HCT116 (cell line): Measurements from ENCODE around the gene RWDD1. TPM values are rescaled to one million over a fixed set of nuclear protein-coding genes. Genes with fewer than 3 reads are reported as not detected.

ENCODE experiments used
- ATAC-seq: fragments of 200-7000 bp; cut with Tn5 transposase; 2 replicates; pipeline ENCODE4 v1.9.1; 2020; ENCODE audit warnings: mild to moderate bottlenecking, moderate library complexity
- BruUV-seq: library from RNA; stranded (reverse); fragments of 400-500 nt; replicated peaks from 2 replicates; lab custom pipeline; 2021; lab: Mats Ljungman, UMichigan
- CTCF ChIA-PET: fragments of 300-600 bp; sonication (Branson Sonifier 250); formaldehyde crosslinking; loops from one replicate; lab custom pipeline; 2021; ENCODE audit warnings: antibody characterized with exemption; lab: Charles Lee
- POLR2A ChIA-PET: fragments of 300-600, 350-600 bp; sonication (Branson Sonifier 250); formaldehyde crosslinking; loops from one replicate; lab custom pipeline; 2021; ENCODE audit warnings: antibody characterized with exemption; lab: Charles Lee
- RAD21 ChIA-PET, 2 experiments: fragments of 300-600 bp; sonication (Branson Sonifier 250); formaldehyde crosslinking; loops; one replicate each; lab custom pipeline; 2023; ENCODE audit warnings: low total read pairs in 2 of 2; ENCODE audit not compliant: uncharacterized antibody in 2 of 2, unreplicated experiment in 2 of 2, low non-redundant PET in 1 of 2; lab: Charles Lee
- DNase-seq: peaks from one replicate; pipeline ENCODE4 v3.0.0-alpha.2; 2010; ENCODE audit warnings: low read depth, low spot score
- H2AFZ ChIP-seq: fragments of 200-600 bp; shearing (Covaris generic), sonication (generic); 2 replicates; pipeline ENCODE4 v1.6.1; 2017; ENCODE audit warnings: low read depth, mixed run types, mixed read lengths, antibody characterized with exemption, low read length; ENCODE audit not compliant: poor library complexity, severe bottlenecking
- H3K27ac ChIP-seq: 2 replicates; pipeline ENCODE4 v1.5.1; 2012; ENCODE audit warnings: low read depth, low read length
- H3K27me3 ChIP-seq: fragments of 200-600 bp; sonication (generic); 2 replicates; pipeline ENCODE4 v1.6.1; 2016; ENCODE audit warnings: mixed run types, low read length, mixed read lengths; ENCODE audit not compliant: insufficient read depth
- H3K36me3 ChIP-seq, 2 experiments: fragments of 200-500 bp in 1 of 2; fragments of 200-600 bp in 1 of 2; sonication (Bioruptor generic) in 1 of 2; sonication (generic) in 1 of 2; 2 replicates each; pipeline versions ENCODE4 v1.5.1 to v1.6.1; 2014 to 2016; ENCODE audit warnings: low read length in 2 of 2, inconsistent platforms in 1 of 2, mixed read lengths in 1 of 2, mixed run types in 1 of 2; ENCODE audit not compliant: insufficient read depth in 2 of 2, control insufficient read depth in 1 of 2
- H3K4me1 ChIP-seq, 2 experiments: fragments of 200-600 bp in 1 of 2; sonication (generic) in 1 of 2; 2 replicates each; pipeline versions ENCODE4 v1.5.1 to v1.6.1; 2012 to 2017; ENCODE audit warnings: low read length in 2 of 2, inconsistent platforms in 1 of 2, mild to moderate bottlenecking in 1 of 2, mixed read lengths in 1 of 2, mixed run types in 1 of 2, moderate library complexity in 1 of 2; ENCODE audit not compliant: insufficient read depth in 2 of 2, control insufficient read depth in 1 of 2
- H3K4me2 ChIP-seq: fragments of 200-600 bp; sonication (generic); 2 replicates; pipeline ENCODE4 v1.6.1; 2017; ENCODE audit warnings: mixed run types, low read length, mixed read lengths
- H3K4me3 ChIP-seq, 2 experiments: fragments of 200-600 bp in 1 of 2; sonication (generic) in 1 of 2; replicated peaks in 1 of 2; 2 replicates each; pipeline ENCODE4 v1.5.1; 2011 to 2016; ENCODE audit warnings: low read length in 2 of 2, control low read depth in 1 of 2, low read depth in 1 of 2, mild to moderate bottlenecking in 1 of 2, mixed read lengths in 1 of 2, mixed run types in 1 of 2
- H3K79me2 ChIP-seq: fragments of 200-600 bp; sonication (generic); 2 replicates; pipeline ENCODE4 v1.6.1; 2017; ENCODE audit warnings: mild to moderate bottlenecking, mixed run types, low read length, moderate library complexity, mixed read lengths; ENCODE audit not compliant: insufficient read depth
- H3K9ac ChIP-seq: fragments of 200-600 bp; sonication (generic); 2 replicates; pipeline ENCODE4 v1.6.1; 2016; ENCODE audit warnings: low read length, mixed read lengths
- H3K9me2 ChIP-seq: fragments of 200-600 bp; sonication (generic), shearing (Covaris generic); 2 replicates; pipeline ENCODE4 v1.6.1; 2017; ENCODE audit warnings: mixed run types, mild to moderate bottlenecking, moderate library complexity; ENCODE audit not compliant: insufficient read depth
- H3K9me3 ChIP-seq, 2 experiments: fragments of 200-500 bp in 1 of 2; fragments of 200-600 bp in 1 of 2; sonication (Bioruptor generic) in 1 of 2; sonication (generic) in 1 of 2; 2 replicates each; pipeline ENCODE4 v1.6.1; 2014 to 2017; ENCODE audit warnings: low read length in 2 of 2, mixed read lengths in 2 of 2, inconsistent platforms in 1 of 2, low read depth in 1 of 2, mild to moderate bottlenecking in 1 of 2, mixed run types in 1 of 2, moderate library complexity in 1 of 2; ENCODE audit not compliant: control insufficient read depth in 1 of 2, insufficient read depth in 1 of 2
- H4K20me1 ChIP-seq: fragments of 200-600 bp; sonication (generic), shearing (Covaris generic); 2 replicates; pipeline ENCODE4 v1.6.1; 2017; ENCODE audit warnings: mixed run types, mild to moderate bottlenecking, moderate library complexity; ENCODE audit not compliant: insufficient read depth
- FOSL1 ChIP-seq: IDR thresholded peaks from 2 replicates; pipeline ENCODE4 v1.6.1; 2012; ENCODE audit warnings: low read depth
- intact Hi-C: fragments of 100-400 bp; cut with micrococcal nuclease; formaldehyde crosslinking; loops from 2 replicates; pipeline ENCODE4 v1.10.0; 2022
- total RNA-seq: library from RNA; stranded (reverse); gene quantifications from one replicate; pipeline ENCODE4 v1.2.1, GENCODE V29; 2021; ENCODE audit not compliant: unreplicated experiment
- TF ChIP-seq, protein P1 (sequence below): IDR thresholded peaks from 2 replicates; pipeline ENCODE4 v1.6.1; 2012; ENCODE audit warnings: low read depth
- TF ChIP-seq, protein P2 (sequence below): IDR thresholded peaks from 2 replicates; pipeline ENCODE4 v1.6.1; 2012

The RWDD1 gene
- total RNA-seq, 1 experiment from 2014 or later = 24.4 TPM

DNA sequence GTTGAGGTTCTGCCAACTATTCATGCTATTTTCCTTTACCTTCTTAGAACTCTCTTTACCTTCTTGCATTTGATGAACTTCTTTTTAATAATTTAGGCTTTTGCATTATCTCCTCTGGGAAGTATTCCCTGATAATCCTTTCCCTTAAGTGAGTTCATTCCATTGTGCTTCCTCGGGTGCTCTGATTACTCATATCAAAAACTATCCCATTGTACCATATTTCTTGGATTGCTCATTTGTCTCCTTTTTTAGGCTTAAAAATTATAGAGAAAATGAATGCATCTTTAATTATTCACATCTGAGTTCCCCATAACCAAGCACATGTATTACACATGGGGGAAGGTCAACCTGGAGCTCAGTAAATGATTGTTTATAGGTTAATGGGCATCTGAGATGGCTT lies 15.2 kb upstream of the RWDD1 start:
- TF ChIP-seq FOSL1 = no peak
- Histone ChIP-seq H4K20me1 (no peaks in the 10 kb centered on the region), H3K79me2 (no peaks in the 10 kb centered on the region), H3K27ac (no peak overlapping the region), H3K4me2 (peak overlapping the region; percentile 6; the same call in 1 of the 2 replicates), H3K4me1 (peaks cover 3 to 29% of the 10 kb centered on the region in 2 experiments; a peak in 3 of 4 replicates), H2AFZ (peak overlapping the region; percentile 63), H3K4me3 (no peak overlapping the region), H3K27me3 (no peaks in the 10 kb centered on the region), H3K36me3 (no peaks in the 10 kb centered on the region), H3K9ac (no peak overlapping the region), H3K9me2 (no peaks in the 10 kb centered on the region), H3K9me3 (no peaks in the 10 kb centered on the region)
- ChIA-PET POLR2A (no interaction called here), RAD21 (no interaction called here), CTCF (no interaction called here)
- DNase-seq = no peak
- no peak for ATAC-seq
- BruUV-seq = no TSS peak
- intact Hi-C loops = no loop called here

DNA sequence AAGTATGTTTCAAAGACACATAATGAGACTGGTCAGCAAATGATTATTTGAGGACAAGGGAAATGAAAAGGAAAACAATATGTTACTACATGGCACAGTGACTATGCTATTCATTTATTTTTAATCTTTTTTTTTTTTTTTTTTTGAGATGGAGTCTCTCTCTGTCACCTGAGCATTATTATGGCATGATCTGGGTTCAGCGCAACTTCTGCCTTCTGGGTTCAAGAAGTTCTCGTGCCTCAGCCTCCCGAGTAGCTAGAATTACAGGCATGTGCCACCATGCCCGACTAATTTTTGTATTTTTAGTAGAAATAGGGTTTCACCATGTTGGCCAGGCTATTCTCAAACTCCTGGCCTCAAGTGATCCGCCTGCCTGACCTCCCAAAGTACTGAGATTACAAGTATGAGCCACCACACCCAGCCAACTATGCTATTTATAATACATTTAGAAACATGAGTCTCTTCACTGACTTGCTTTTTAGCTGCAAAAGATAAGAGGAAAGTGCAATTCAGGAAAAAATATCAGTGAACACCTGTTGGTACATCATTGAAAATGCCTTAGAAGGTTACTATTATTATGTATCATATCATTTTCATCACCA lies 14.4 kb upstream of the RWDD1 start:
- TF ChIP-seq, protein P1, sequence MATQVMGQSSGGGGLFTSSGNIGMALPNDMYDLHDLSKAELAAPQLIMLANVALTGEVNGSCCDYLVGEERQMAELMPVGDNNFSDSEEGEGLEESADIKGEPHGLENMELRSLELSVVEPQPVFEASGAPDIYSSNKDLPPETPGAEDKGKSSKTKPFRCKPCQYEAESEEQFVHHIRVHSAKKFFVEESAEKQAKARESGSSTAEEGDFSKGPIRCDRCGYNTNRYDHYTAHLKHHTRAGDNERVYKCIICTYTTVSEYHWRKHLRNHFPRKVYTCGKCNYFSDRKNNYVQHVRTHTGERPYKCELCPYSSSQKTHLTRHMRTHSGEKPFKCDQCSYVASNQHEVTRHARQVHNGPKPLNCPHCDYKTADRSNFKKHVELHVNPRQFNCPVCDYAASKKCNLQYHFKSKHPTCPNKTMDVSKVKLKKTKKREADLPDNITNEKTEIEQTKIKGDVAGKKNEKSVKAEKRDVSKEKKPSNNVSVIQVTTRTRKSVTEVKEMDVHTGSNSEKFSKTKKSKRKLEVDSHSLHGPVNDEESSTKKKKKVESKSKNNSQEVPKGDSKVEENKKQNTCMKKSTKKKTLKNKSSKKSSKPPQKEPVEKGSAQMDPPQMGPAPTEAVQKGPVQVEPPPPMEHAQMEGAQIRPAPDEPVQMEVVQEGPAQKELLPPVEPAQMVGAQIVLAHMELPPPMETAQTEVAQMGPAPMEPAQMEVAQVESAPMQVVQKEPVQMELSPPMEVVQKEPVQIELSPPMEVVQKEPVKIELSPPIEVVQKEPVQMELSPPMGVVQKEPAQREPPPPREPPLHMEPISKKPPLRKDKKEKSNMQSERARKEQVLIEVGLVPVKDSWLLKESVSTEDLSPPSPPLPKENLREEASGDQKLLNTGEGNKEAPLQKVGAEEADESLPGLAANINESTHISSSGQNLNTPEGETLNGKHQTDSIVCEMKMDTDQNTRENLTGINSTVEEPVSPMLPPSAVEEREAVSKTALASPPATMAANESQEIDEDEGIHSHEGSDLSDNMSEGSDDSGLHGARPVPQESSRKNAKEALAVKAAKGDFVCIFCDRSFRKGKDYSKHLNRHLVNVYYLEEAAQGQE = no peak
- TF ChIP-seq, protein P2, sequence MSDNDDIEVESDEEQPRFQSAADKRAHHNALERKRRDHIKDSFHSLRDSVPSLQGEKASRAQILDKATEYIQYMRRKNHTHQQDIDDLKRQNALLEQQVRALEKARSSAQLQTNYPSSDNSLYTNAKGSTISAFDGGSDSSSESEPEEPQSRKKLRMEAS = no peak
- BruUV-seq = no TSS peak
- peaks cover 3 to 29% of the 10 kb centered on the region in 2 experiments; a peak in 3 of 4 replicates for H3K4me1 ChIP-seq
- no peaks in the 10 kb centered on the region for H3K9me3 ChIP-seq
- ChIA-PET CTCF (no interaction called here), RAD21 (no interaction called here), POLR2A (no interaction called here)
- no peaks in the 10 kb centered on the region for H3K27me3 ChIP-seq
- ATAC-seq (no peak), DNase-seq (no peak)
- H3K4me2 ChIP-seq = no peak overlapping the region
- no peaks in the 10 kb centered on the region for H4K20me1 ChIP-seq
- H3K9ac ChIP-seq = no peak overlapping the region
- no peak overlapping the region for H3K27ac ChIP-seq
- no peaks in the 10 kb centered on the region for H3K79me2 ChIP-seq
- H3K4me3 ChIP-seq = no peak overlapping the region
- H3K9me2 ChIP-seq = no peaks in the 10 kb centered on the region
- H3K36me3 ChIP-seq = no peaks in the 10 kb centered on the region
- H2AFZ ChIP-seq = peak overlapping the region; percentile 84
- intact Hi-C loops = no loop called here
